HG03066 (cell line): Measurements from ENCODE around the gene NPR3.
A peak's percentile ranks its signal among the peaks of the same experiment; 100 is the strongest.

Source experiments
- ATAC-seq: cut with Tn5 transposase; IDR thresholded peaks from one replicate; pipeline ENCODE4 v1.9.1; 2021; ENCODE audit warnings: low read depth; ENCODE audit not compliant: unreplicated experiment

Gene NPR3, protein sequence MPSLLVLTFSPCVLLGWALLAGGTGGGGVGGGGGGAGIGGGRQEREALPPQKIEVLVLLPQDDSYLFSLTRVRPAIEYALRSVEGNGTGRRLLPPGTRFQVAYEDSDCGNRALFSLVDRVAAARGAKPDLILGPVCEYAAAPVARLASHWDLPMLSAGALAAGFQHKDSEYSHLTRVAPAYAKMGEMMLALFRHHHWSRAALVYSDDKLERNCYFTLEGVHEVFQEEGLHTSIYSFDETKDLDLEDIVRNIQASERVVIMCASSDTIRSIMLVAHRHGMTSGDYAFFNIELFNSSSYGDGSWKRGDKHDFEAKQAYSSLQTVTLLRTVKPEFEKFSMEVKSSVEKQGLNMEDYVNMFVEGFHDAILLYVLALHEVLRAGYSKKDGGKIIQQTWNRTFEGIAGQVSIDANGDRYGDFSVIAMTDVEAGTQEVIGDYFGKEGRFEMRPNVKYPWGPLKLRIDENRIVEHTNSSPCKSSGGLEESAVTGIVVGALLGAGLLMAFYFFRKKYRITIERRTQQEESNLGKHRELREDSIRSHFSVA

GRCh38 chr5:32710550-32711361 lies at the start of gene NPR3:
Gene NPR3, plus strand, starts transcription at chr5:32711321. Its CDS starts 456 bp downstream, at chr5:32711777.
- ATAC-seq, result no peak

- ATAC-seq, result no peak
Measured at GRCh38 chr5:32664523-32664922, 46.6 kb upstream of the NPR3 start.

- no peak for ATAC-seq
Measured at GRCh38 chr5:32668552-32668951, 42.6 kb upstream of the NPR3 start.

DNA sequence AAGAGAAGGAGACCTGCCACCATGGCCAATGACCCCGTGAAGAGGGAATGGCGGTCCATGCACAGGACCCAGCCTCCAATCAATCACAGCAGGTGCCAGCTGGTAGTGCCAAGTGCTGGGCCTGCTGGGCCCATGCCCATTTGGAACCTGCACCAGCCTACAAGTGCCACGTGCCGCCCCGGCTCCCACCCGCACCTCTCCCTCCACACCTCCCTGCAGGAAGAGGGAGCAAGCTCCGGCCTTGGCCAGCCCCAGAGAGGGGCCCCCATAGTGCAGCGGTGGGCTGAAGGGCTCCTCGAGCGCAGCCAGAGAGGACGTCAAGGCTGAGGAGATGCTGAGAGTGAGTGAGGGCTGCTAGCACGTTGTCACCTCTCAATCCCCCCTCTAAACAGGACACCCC lies 37.8 kb upstream of the NPR3 start:
- ATAC-seq, result no peak

- ATAC-seq, result no peak
Measured at GRCh38 chr5:32677023-32677422, 34.1 kb upstream of the NPR3 start.

GRCh38 chr5:32678472-32678871 lies 32.6 kb upstream of the NPR3 start:
- ATAC-seq, result no peak

- ATAC-seq, result no peak
Measured at GRCh38 chr5:32679218-32679617, 31.9 kb upstream of the NPR3 start.

DNA sequence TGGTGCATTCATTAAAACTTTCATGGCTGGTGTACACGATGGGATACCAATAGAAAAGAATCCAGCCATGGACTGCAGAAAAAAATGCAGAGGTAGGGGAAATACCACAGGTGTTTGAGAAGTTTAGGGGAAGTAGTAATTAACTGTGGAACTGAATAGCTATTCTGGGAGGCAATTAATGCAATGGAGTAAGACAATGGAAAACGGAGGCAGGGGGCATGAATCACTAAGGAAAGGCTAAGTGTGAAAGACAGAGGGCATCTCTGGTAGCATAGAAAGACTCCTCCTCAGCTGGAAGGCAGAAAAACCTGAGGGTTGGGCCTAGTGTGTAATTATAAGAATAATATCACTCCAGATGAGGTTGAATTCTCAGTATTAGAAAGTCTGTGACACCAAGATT lies 30.9 kb upstream of the NPR3 start:
- ATAC-seq, result no peak

GRCh38 chr5:32683125-32683524 lies 28.0 kb upstream of the NPR3 start:
- no peak for ATAC-seq

- no peak for ATAC-seq
Measured at GRCh38 chr5:32684260-32684659, 26.9 kb upstream of the NPR3 start.

DNA sequence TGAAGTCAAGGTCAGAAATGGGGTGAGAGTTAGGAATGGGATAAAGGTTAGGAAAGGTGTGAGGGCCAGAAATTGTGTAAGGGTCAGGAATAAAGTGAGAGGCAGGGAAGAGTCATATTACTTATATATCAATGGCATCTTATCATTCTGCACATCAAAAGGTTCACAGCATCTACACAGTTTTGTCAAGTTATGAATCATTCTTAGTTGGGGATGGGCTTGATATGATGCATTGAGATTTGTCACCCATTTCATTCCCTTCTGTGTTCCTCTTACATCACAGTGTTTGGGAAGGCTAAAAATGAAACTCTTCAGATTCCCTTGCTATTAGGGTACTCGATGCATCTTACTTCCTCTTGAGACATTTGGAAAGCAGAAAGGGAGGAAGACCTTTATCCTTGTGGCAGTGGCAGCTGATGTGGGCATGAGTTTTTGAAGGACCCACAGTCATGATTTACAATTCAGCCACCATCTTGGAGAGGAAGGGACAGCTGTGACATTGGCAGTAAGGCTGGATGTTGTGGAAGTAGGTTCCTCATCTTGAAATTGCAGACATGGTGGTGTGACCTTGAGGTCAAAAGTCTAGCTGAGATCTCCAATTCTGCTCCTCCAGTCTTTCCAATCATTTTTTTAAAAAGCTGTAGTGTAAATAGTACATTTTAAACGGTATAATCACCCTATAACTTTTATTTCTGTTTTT lies 24.2 kb upstream of the NPR3 start:
- ATAC-seq, result no peak

DNA sequence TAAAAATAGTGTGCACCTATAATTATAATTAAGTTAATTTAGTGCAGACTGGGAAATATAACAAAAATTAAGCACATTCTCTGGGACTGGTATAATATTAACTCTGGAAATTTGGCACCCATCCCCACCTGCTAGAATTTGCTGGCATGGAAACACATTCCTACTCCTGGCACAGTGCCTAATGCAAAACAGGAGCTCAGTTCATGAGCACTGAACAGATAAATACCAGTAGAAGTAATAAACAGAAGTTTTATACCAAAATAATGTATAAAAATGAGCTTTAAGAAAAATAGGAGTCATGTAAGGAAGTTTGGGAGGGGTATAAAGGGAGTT lies 23.7 kb upstream of the NPR3 start:
- ATAC-seq, result no peak

DNA sequence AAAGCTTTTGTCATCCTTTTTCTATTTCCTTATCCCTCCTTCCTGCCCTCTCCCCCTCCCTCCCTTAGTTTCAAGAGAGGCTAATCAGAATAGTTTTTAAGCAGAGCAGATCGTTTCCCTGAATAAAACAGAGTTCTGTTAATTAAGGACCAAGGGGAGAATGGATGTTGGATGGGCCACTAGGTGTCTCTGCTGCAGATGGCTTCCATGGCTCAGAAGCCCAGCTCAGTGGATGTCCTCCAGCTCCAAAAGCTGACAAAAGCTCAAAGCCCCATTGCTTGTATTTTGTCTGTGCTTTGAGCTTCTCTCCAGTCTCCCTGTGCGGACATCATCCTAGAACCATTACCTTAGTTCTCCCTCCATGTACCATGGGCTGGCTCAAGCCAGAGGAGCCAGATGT lies 21.0 kb upstream of the NPR3 start:
- no peak for ATAC-seq

- no peak for ATAC-seq
Measured at GRCh38 chr5:32690666-32691065, 20.5 kb upstream of the NPR3 start.

GRCh38 chr5:32692036-32692746 lies 18.9 kb upstream of the NPR3 start:
- no peak for ATAC-seq

DNA sequence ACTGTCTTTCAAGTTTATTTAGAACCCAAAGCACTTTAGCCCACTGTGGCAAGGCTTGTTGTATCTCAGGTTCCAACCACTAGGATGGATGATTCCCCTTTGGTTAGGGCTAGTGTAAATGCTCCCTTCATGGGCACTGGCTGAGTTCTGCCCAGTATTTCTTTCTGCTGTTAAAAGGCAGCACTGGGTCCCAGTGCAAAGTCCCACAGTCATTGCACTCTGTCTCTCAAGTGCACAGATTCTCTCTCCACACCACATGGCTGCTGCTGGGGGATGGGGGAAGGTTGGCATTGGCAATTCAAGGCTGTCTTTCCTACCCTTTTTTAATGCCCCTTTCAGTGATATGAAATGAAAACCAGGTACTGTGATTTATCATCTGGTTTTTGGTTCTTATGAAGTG lies 7.2 kb upstream of the NPR3 start:
- ATAC-seq, result no peak

DNA sequence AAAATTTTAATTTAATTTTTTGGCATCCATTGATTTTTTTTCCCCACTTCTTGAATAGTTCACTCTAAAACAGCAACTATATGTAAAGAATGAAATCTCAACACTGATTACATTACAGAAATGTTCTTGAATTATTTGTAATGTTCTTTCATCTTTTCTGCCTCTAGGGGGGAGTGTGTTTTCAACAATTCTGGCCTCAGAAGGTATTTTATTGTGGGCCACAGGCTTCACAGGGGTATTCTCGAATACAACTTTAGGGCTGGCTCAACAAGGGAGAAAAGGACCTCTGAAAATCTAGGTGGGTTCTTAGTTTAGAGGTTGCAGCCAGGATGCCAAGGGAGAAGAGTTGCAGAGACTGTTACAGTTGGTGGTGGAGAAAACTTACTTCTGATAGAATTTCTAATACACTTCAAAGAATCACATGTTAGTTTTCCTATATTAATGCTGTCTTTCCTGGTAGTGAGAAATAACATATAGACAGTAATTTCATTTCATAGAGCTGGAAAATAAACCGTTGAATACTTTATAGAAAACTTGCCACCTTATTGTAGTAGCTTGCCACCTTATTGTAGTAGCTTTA lies 3.6 kb upstream of the NPR3 start:
- no peak for ATAC-seq

DNA sequence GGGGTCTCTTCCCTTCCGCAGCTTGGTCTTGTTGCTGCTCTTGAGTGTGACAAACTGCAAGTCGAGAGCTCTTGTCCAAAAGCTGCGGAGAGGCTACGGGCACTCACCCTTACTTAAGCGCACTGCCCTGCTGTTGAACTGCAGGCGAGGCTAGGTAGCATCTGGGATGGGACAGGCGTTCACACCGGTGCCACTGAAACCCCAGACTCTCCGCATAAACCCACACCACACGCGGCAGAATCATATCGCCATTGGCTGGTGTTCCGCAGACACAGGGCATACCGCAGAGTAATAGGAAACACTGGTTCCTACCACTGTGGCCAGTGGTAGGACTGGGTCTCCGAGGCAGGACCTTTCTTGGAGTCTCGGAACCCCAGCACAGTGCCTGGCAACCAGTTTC lies 2.2 kb upstream of the NPR3 start:
- ATAC-seq, result no peak

GRCh38 chr5:32709750-32710549 lies 1.2 kb upstream of the NPR3 start:
- peak; percentile 60 for ATAC-seq

GRCh38 chr5:32711362-32711680 lies 200 bp downstream of the NPR3 start:
- no peak for ATAC-seq
